Measurements from ENCODE around the gene HSFX4.

DNA sequence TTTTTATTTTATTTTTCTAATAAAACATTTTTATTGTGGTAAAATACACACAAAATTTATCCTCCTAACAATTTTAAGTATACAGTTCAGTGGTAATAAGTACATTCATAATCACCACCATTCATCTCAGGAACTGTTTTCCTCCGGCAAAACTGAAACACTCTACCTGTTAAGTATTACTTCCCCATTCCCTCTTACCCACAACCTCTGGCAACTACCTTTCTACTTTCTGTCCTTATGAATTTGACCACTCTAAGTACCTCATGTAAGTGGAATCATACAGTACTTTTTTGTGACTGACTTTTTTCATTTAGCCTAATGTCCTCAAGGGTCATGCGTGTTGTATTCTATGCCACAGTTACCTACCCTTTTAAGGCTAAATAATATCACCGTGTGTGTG lies 21.1 kb upstream of the HSFX4 start:
- no peak for TF ChIP-seq EZH2 (IDR thresholded peaks at IDR 0.05)
- TF ChIP-seq, protein P1, sequence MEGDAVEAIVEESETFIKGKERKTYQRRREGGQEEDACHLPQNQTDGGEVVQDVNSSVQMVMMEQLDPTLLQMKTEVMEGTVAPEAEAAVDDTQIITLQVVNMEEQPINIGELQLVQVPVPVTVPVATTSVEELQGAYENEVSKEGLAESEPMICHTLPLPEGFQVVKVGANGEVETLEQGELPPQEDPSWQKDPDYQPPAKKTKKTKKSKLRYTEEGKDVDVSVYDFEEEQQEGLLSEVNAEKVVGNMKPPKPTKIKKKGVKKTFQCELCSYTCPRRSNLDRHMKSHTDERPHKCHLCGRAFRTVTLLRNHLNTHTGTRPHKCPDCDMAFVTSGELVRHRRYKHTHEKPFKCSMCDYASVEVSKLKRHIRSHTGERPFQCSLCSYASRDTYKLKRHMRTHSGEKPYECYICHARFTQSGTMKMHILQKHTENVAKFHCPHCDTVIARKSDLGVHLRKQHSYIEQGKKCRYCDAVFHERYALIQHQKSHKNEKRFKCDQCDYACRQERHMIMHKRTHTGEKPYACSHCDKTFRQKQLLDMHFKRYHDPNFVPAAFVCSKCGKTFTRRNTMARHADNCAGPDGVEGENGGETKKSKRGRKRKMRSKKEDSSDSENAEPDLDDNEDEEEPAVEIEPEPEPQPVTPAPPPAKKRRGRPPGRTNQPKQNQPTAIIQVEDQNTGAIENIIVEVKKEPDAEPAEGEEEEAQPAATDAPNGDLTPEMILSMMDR (IDR thresholded peaks at IDR 0.05), result no peak
